Keratinocyte (primary cell): Measurements from ENCODE around the gene C2orf72. TPM values are rescaled to one million over a fixed set of nuclear protein-coding genes. Genes with fewer than 3 reads are reported as not detected.

ENCODE experiments used
- DNase-seq: peaks from one replicate; pipeline ENCODE4 v3.0.0-alpha.2; 2011; ENCODE audit warnings: low read depth, missing footprints, low spot score
- FAIRE-seq: peaks from 2 replicates; lab custom pipeline; 2011; peaks lifted over from hg19 to GRCh38; lab: Jason Lieb, UNC
- H2AFZ ChIP-seq: 2 replicates; pipeline ENCODE4 v1.6.0; 2012; ENCODE audit warnings: low read length, control low read depth, inconsistent platforms; ENCODE audit not compliant: control insufficient read depth
- H3K27ac ChIP-seq: 2 replicates; pipeline ENCODE4 v1.5.1; 2011; ENCODE audit warnings: low read length; ENCODE audit not compliant: control insufficient read depth, insufficient read depth
- H3K27me3 ChIP-seq: 3 replicates; pipeline ENCODE4 v1.6.0; 2011; ENCODE audit warnings: low read length; ENCODE audit not compliant: control insufficient read depth, insufficient read depth; ENCODE audit errors: extremely low read depth
- H3K36me3 ChIP-seq, 2 experiments: 2 replicates in 1 of 2; 3 replicates in 1 of 2; pipeline ENCODE4 v1.5.1; 2011; ENCODE audit warnings: low read length in 2 of 2, mild to moderate bottlenecking in 1 of 2; ENCODE audit not compliant: control insufficient read depth in 2 of 2, insufficient read depth in 2 of 2; ENCODE audit errors: extremely low read depth in 1 of 2
- H3K4me1 ChIP-seq: 3 replicates; pipeline ENCODE4 v1.5.1; 2011; ENCODE audit warnings: low read length; ENCODE audit not compliant: control insufficient read depth, insufficient read depth; ENCODE audit errors: extremely low read depth
- H3K4me2 ChIP-seq: 3 replicates; pipeline ENCODE4 v1.6.0; 2011; ENCODE audit warnings: low read depth, low read length; ENCODE audit not compliant: control insufficient read depth, insufficient read depth; ENCODE audit errors: extremely low read depth
- H3K4me3 ChIP-seq, 3 experiments: fragments of 200-600 bp in 1 of 3; sonication (generic) in 1 of 3; 2 replicates in 2 of 3; 3 replicates in 1 of 3; pipeline ENCODE4 v1.5.1; 2011 to 2016; ENCODE audit warnings: low read length in 3 of 3, mild to moderate bottlenecking in 3 of 3, control low read depth in 2 of 3, inconsistent platforms in 1 of 3, low read depth in 1 of 3, mixed read lengths in 1 of 3, mixed run types in 1 of 3, moderate library complexity in 1 of 3; ENCODE audit not compliant: control insufficient read depth in 2 of 3, insufficient read depth in 2 of 3; ENCODE audit errors: extremely low read depth in 1 of 3
- H3K79me2 ChIP-seq: 2 replicates; pipeline ENCODE4 v1.6.0; 2012; ENCODE audit warnings: low read length; ENCODE audit not compliant: control insufficient read depth, insufficient read depth
- H3K9ac ChIP-seq: 3 replicates; pipeline ENCODE4 v1.6.0; 2011; ENCODE audit warnings: low read length; ENCODE audit not compliant: control insufficient read depth, insufficient read depth; ENCODE audit errors: extremely low read depth
- H3K9me1 ChIP-seq: 3 replicates; pipeline ENCODE4 v1.6.0; 2011; ENCODE audit warnings: low read length; ENCODE audit not compliant: control insufficient read depth, insufficient read depth; ENCODE audit errors: extremely low read depth
- H3K9me3 ChIP-seq: 2 replicates; pipeline ENCODE4 v1.5.1; 2012; ENCODE audit warnings: low read depth, low read length; ENCODE audit not compliant: control insufficient read depth
- H4K20me1 ChIP-seq: 3 replicates; pipeline ENCODE4 v1.6.0; 2011; ENCODE audit warnings: low read length; ENCODE audit not compliant: control insufficient read depth, insufficient read depth; ENCODE audit errors: extremely low read depth
- CTCF ChIP-seq, 3 experiments: IDR thresholded peaks in 1 of 3; conservative IDR thresholded peaks in 1 of 3; optimal IDR thresholded peaks in 1 of 3; 2 replicates in 2 of 3; 3 replicates in 1 of 3; pipeline versions ENCODE3 to v1.5.1; 2011; ENCODE audit warnings: low read length in 3 of 3, mild to moderate bottlenecking in 3 of 3, moderate library complexity in 2 of 3, control low read depth in 1 of 3, inconsistent platforms in 1 of 3; ENCODE audit not compliant: insufficient read depth in 2 of 3; ENCODE audit errors: extremely low read depth in 1 of 3
- EZH2 ChIP-seq: IDR thresholded peaks from one replicate; pipeline ENCODE4 v1.6.1; 2012; ENCODE audit warnings: inconsistent platforms, mild to moderate bottlenecking, low read length, moderate library complexity
- dilution Hi-C: fragments of 300-500 bp; cut with MboI; formaldehyde crosslinking; loops from one replicate; pipeline ENCODE4 v1.7.0; 2020; ENCODE audit warnings: low sequenced_read_pairs; ENCODE audit not compliant: extremely low pct_ligation_motif_present
- polyA plus RNA-seq, 5 experiments: library from polyadenylated mRNA; depleted of rRNA in 3 of 5; stranded (reverse) in 3 of 5; stranded (forward) in 1 of 5; unstranded in 1 of 5; fragments of >200 nt; gene quantifications; 1 replicate in 1 of 5; 2 replicates in 3 of 5; 3 replicates in 1 of 5; pipeline versions ENCODE4 v1.2.1 to v1.2.3, GENCODE V29; 2011 to 2012; ENCODE audit warnings: missing spikeins in 2 of 5, low read depth in 1 of 5, low replicate concordance in 1 of 5

Gene C2orf72
- polyA plus RNA-seq, 1 donor (not counting 4 experiments of a cell fraction or from before 2014, with no cell fraction given) = not detected

- Histone ChIP-seq H3K4me1 (no peaks in the 10 kb centered on the region), H3K79me2 (no peaks in the 10 kb centered on the region), H3K9me3 (no peaks in the 10 kb centered on the region), H4K20me1 (no peaks in the 10 kb centered on the region), H3K27ac (no peak overlapping the region), H3K36me3 (no peaks in the 10 kb centered on the region), H3K27me3 (peaks cover 28% of the 10 kb centered on the region), H3K9ac (no peak overlapping the region), H3K9me1 (no peaks in the 10 kb centered on the region), H3K4me2 (no peak overlapping the region), H3K4me3 (no peak overlapping the region), H2AFZ (no peak overlapping the region)
- dilution Hi-C loops = no loop called here
- TF ChIP-seq CTCF (optimal IDR thresholded peaks at IDR 0.05 in 1 of 3, IDR thresholded peaks at IDR 0.05 in 1 of 3, conservative IDR thresholded peaks at IDR 0.05 in 1 of 3; ENCODE audit: extremely low read depth in 1 of 3, insufficient read depth in 2 of 3, low read length in 3 of 3) (no peak), EZH2 (no peak)
- DNase-seq (no peak), FAIRE-seq (no peak)
Measured at GRCh38 chr2:231033147-231034132, 3.9 kb upstream of the C2orf72 start.

GRCh38 chr2:231034291-231034882, 2.9 kb upstream of the C2orf72 start:
- no peak for FAIRE-seq
- Histone ChIP-seq H3K9ac (no peak overlapping the region), H3K79me2 (no peaks in the 10 kb centered on the region), H3K4me2 (no peak overlapping the region), H3K9me3 (no peaks in the 10 kb centered on the region), H3K36me3 (no peaks in the 10 kb centered on the region), H2AFZ (no peak overlapping the region), H3K27me3 (peaks cover 37% of the 10 kb centered on the region), H3K4me3 (no peak overlapping the region), H3K9me1 (no peaks in the 10 kb centered on the region), H3K27ac (no peak overlapping the region), H4K20me1 (no peaks in the 10 kb centered on the region), H3K4me1 (no peaks in the 10 kb centered on the region)
- dilution Hi-C loops = no loop called here
- no peak for DNase-seq
- no peak for TF ChIP-seq EZH2
- no peak for TF ChIP-seq CTCF (optimal IDR thresholded peaks at IDR 0.05 in 1 of 3, IDR thresholded peaks at IDR 0.05 in 1 of 3, conservative IDR thresholded peaks at IDR 0.05 in 1 of 3; ENCODE audit: extremely low read depth in 1 of 3, insufficient read depth in 2 of 3, low read length in 3 of 3)
